GM12874 (cell line): ENCODE data around the gene RANBP17.

Experiments used
- CTCF ChIP-seq: IDR thresholded peaks from 2 replicates; pipeline ENCODE4 v1.5.1; 2011; ENCODE audit warnings: low read depth, mild to moderate bottlenecking, control low read depth, low read length, moderate library complexity; ENCODE audit not compliant: insufficient read depth

The RANBP17 gene

GRCh38 chr5:171311322-171312077 lies 449.7 kb downstream of the RANBP17 start:
- TF ChIP-seq CTCF = no peak

- no peak for TF ChIP-seq CTCF
Observed at GRCh38 chr5:171312129-171312974, 450.5 kb downstream of the RANBP17 start.

- TF ChIP-seq CTCF = no peak
Observed at GRCh38 chr5:171313481-171314206, 451.8 kb downstream of the RANBP17 start.

- no peak for TF ChIP-seq CTCF
Observed at GRCh38 chr5:171314728-171315385, 453.0 kb downstream of the RANBP17 start.

- no peak for TF ChIP-seq CTCF
Observed at GRCh38 chr5:171315386-171315891, 453.6 kb downstream of the RANBP17 start.

- no peak for TF ChIP-seq CTCF
Observed at GRCh38 chr5:171315925-171316257, 454.1 kb downstream of the RANBP17 start.
